Measurements from ENCODE around the gene ITIH5.
"Not testable (repeated sequence)": the region's sequence is repeated elsewhere in the genome, so short reads cannot be mapped to it uniquely, and the experiment has no call there.

The ITIH5 gene

DNA sequence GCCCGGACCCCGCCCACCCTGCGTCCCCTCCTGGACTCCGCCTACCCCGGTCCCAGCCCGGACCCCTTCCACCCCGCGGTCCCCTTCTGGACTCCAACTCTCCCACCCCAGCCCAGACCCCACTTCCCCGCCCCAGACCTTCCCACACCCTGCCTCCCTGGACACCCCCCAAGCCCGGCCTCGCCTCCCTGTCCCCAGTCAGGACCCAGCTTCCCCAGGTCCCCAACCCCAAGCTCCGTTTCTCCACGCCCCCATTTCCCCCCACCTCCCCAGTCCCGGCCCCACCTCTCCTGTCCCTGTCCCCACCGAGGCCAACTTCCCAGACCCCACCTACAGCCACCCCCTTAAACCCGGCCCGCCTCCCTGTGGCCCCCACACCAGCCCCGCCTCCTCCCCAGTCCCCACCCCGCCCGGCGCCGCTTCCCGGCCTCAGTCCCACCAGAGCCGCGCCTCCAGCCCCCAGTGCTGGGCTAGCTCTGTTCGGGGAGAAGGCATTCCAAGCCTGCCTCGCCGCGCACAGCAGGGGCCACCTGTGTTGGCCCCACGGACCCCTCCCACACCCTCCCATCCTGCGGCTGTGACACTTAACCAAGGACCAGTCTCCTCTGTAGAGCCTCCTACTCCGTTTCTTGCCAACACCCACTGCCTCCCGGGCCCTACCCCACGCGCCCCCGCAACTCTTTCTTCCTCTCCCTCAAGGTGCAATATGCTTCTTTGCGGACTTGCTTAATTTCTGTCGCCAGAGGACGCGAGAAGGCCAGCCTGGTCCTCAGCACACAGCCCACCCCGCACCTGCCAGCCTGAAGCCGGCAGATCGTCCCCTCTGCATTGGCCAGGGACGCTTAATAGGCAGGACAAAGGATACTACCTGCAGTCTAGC is 736 bp upstream of the ITIH5 start:
- no peak for DNase-seq
- TF ChIP-seq POLR2A (IDR thresholded peaks at IDR 0.05; ENCODE audit: low read length): no peak
- no peak for TF ChIP-seq GATA1 (IDR thresholded peaks at IDR 0.05; ENCODE audit: low read depth, low read length)

- DNase-seq: no peak
Observed at GRCh38 chr10:7665767-7666166, 999 bp downstream of the ITIH5 start.

DNA sequence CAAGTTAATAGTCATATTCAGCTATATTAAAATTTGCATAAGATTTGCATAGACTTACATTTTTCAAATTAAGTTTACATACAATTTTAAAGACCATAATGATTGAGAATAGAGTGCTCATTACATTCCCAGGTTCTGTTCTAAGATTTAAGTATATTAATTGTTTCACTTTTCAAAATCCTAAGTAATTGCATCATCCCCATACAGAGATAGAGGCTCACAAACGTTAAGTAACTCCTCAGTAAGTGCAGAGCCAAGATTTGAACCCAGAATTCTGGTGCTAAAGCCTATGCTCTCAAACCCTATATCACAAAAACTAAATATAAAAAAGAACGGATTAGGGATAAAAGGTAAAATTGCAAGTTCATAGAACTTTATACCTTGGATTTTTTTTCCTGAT is 2.1 kb downstream of the ITIH5 start:
- DNase-seq: no peak
- TF ChIP-seq GATA1 (IDR thresholded peaks at IDR 0.05; ENCODE audit: low read depth, low read length) (no peak), POLR2A (IDR thresholded peaks at IDR 0.05; ENCODE audit: low read length) (no peak)

More at GRCh38 chr10:7665767-7666166, 999 bp downstream of the ITIH5 start:
- TF ChIP-seq GATA1 (IDR thresholded peaks at IDR 0.05; ENCODE audit: low read depth, low read length): no peak
- no peak for TF ChIP-seq POLR2A (IDR thresholded peaks at IDR 0.05; ENCODE audit: low read length)

DNA sequence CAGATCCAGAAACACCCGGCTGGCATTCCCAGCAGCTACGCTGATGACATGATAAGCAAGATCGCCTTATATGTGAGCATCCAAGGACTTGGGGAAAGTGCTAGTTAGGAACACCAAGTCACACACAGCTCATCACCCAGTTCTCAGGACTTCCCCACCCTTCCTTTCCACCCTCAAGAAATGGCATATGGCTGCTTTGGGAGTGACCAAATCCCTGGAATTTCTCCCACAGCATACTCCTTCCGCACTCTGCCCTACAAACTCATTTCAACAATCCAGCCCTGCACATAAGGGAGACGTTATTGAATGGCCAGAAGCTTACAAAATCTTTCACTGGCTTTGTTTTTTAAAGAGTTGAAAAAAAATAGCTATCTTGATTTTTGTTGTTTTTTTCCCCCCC is 4.2 kb downstream of the ITIH5 start:
- DNase-seq: no peak
- TF ChIP-seq POLR2A (IDR thresholded peaks at IDR 0.05; ENCODE audit: low read length): no peak
- TF ChIP-seq GATA1 (IDR thresholded peaks at IDR 0.05; ENCODE audit: low read depth, low read length): no peak

- DNase-seq: no peak
- no peak for TF ChIP-seq GATA1 (IDR thresholded peaks at IDR 0.05; ENCODE audit: low read depth, low read length)
- no peak for TF ChIP-seq POLR2A (IDR thresholded peaks at IDR 0.05; ENCODE audit: low read length)
Observed at GRCh38 chr10:7659560-7659959, 7.2 kb downstream of the ITIH5 start.

DNA sequence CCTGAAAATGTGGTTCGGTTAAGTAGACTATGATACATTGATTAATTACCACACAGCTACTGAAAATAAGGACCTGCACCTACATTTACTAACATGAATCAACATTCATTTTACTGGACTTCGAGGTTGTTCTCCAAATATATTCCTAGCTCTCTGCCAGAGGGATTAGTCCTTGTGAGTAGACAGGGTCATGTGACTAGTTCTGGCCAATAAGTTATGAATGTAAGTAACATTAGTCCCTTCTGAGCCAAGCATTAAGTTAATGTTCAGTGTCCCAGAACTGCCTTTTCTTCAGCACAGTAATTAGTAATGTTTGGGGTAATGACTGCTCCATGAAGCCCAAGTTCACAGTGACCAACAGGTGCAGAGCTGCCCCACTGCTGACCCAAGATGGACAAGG is 9.2 kb downstream of the ITIH5 start:
- DNase-seq: no peak
- TF ChIP-seq POLR2A (IDR thresholded peaks at IDR 0.05; ENCODE audit: low read length) (no peak), GATA1 (IDR thresholded peaks at IDR 0.05; ENCODE audit: low read depth, low read length) (no peak)

DNA sequence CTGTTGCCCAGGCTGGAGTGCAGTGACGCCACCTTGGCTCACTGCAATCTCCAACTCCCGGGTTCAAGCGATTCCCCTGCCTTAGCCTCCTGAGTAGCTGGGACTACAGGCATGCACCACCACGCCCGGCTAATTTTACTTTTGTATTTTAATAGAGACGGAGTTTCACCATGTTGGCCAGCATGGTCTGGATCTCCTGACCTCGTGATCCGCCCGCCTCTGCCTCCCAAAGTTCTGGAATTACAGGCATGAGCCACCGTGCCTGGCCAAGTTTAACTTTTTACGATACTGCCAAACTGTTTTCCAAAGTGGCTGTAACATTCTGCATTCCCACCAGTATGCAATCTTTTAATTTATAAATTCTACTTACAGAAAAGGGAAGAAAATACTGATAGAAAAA is 9.7 kb downstream of the ITIH5 start:
- not testable (repeated sequence) for DNase-seq

DNA sequence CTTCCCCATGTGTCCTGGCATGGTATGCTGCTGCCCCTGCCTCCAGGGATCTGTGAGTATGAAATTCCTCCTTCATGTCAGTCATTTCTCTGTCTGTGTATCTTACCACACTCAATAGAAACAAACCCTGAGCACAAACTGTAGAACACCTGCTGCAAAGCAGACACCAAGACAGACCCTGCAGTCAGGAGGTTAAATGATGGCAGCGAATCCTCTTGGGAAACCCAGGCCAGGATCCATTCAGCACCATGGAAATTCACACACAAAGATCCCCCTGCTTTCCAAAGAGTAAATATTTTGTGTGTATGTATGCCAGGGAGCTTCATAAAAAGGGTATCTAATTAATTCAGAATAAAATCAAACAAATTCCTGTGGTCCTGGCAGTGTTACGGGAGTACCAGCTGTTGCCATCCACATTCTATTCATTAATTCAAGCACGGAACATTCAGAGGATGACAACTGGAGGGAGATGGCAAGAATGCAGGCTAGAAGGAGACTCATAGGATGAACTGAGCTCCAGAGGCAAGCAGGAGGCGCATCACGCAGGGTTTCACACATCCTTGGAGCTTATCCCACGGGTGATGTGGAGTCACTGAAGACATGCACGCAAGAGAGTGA is 14.8 kb downstream of the ITIH5 start:
- no peak for DNase-seq
- TF ChIP-seq GATA1 (IDR thresholded peaks at IDR 0.05; ENCODE audit: low read depth, low read length) (no peak), POLR2A (IDR thresholded peaks at IDR 0.05; ENCODE audit: low read length) (no peak)

DNA sequence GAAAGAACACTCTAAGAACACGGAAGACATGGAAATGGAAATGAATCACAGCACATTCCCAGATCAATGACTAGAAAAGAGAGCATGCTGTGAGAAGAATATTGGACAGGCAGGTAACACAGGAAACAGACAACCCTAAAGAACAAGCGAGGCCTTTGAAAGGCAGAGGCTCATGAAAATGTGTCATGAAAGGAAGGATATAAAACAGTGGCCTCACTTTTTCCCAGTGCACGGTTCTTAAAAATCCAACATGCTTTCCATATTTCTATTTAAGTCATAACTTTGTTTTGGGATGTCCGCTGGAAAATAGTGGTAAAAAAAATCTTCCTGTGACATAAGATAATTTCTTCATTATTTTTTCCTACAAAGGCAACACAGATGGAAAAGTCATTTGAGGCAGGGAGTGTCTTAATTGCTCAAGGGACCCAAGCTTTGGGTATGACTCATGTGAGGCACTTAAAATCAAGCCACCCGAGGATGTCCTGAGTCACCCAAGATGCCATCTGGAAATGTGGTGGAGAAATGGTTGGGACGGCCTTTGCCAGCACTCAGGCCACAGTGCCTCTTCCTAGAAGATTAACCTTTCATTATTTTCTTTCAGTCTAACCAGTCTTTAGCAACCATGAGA is 17.0 kb downstream of the ITIH5 start:
- TF ChIP-seq POLR2A (IDR thresholded peaks at IDR 0.05; ENCODE audit: low read length) (no peak), GATA1 (IDR thresholded peaks at IDR 0.05; ENCODE audit: low read depth, low read length) (no peak)
- no peak for DNase-seq

- no peak for DNase-seq
Observed at GRCh38 chr10:7647062-7647664, 19.6 kb downstream of the ITIH5 start.

GRCh38 chr10:7642491-7643011 is 24.2 kb downstream of the ITIH5 start:
- DNase-seq: no peak
- TF ChIP-seq GATA1 (IDR thresholded peaks at IDR 0.05; ENCODE audit: low read depth, low read length): no peak
- no peak for TF ChIP-seq POLR2A (IDR thresholded peaks at IDR 0.05; ENCODE audit: low read length)

More at GRCh38 chr10:7647062-7647664, 19.6 kb downstream of the ITIH5 start:
- TF ChIP-seq POLR2A (IDR thresholded peaks at IDR 0.05; ENCODE audit: low read length): no peak
- TF ChIP-seq GATA1 (IDR thresholded peaks at IDR 0.05; ENCODE audit: low read depth, low read length): no peak

GRCh38 chr10:7635408-7636125 is 31.2 kb downstream of the ITIH5 start:
- TF ChIP-seq GATA1 (IDR thresholded peaks at IDR 0.05; ENCODE audit: low read depth, low read length): no peak
- no peak for TF ChIP-seq POLR2A (IDR thresholded peaks at IDR 0.05; ENCODE audit: low read length)
- no peak for DNase-seq

DNA sequence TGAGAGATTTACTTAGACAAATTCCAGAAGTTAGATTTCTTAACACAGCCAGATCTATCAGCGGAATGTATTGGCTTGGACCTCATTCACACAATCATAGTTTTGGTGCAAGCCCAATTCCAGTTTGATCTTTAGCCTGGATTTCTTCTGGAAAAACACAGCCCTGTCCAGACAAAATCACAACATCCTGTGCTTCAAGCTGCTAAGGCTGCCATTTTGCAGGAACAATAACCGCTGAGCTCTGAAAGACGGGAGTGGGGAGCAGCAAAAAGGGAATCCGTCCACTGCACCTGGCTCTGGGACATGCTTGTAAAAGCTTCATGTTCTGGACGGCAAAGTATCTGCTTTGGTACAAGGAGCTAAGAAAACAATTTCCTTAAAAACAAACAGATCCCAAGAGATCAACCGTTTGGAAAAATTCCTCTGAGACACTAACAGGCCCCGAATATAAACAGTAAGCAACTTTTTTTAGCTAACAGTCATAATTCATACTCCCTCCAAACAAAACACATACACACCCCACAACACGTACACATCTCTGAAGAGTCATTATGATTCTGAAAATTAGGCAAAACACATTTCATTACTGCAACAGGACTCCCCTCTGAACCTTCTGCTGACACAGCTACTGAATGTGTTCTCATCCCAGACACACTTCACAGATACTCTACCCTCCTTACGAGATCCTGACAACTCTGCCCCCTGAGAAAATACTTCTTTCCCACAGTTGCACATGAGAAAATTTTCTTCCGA is 32.4 kb downstream of the ITIH5 start:
- no peak for DNase-seq
- TF ChIP-seq GATA1 (IDR thresholded peaks at IDR 0.05; ENCODE audit: low read depth, low read length) (no peak), POLR2A (IDR thresholded peaks at IDR 0.05; ENCODE audit: low read length) (no peak)
